ENCODE measurements around the gene STX12.
"Not testable (repeated sequence)": the region's sequence is repeated elsewhere in the genome, so short reads cannot be mapped to it uniquely, and the experiment has no call there.

The STX12 gene

DNA sequence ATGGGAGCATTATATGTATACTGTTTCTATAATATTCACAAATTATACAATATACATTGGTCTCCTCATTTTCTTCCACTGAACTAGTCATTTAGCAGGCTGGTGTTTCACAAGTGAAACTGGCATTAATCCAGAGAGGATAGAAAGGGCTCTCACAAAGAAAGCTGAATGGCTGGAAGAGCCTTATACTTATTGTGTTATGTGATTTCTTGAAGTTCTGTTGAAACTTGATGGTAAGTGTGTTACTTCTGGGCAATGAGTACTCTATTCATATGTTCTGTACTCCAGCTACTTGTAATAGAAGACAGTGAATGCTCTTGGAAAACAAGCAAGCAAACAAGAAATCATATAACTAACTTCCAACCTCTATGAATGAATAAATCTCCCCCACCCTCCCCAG is 14.9 kb downstream of the STX12 start:
- H3K4me3 ChIP-seq (ENCODE audit: low read depth, low read length) = no peak overlapping the region
- TF ChIP-seq, protein P1, sequence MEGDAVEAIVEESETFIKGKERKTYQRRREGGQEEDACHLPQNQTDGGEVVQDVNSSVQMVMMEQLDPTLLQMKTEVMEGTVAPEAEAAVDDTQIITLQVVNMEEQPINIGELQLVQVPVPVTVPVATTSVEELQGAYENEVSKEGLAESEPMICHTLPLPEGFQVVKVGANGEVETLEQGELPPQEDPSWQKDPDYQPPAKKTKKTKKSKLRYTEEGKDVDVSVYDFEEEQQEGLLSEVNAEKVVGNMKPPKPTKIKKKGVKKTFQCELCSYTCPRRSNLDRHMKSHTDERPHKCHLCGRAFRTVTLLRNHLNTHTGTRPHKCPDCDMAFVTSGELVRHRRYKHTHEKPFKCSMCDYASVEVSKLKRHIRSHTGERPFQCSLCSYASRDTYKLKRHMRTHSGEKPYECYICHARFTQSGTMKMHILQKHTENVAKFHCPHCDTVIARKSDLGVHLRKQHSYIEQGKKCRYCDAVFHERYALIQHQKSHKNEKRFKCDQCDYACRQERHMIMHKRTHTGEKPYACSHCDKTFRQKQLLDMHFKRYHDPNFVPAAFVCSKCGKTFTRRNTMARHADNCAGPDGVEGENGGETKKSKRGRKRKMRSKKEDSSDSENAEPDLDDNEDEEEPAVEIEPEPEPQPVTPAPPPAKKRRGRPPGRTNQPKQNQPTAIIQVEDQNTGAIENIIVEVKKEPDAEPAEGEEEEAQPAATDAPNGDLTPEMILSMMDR (IDR thresholded peaks at IDR 0.05; ENCODE audit: insufficient read depth, low read depth, low read length, missing control alignments) = no peak
- no peak for DNase-seq (ENCODE audit: low read depth)

DNA sequence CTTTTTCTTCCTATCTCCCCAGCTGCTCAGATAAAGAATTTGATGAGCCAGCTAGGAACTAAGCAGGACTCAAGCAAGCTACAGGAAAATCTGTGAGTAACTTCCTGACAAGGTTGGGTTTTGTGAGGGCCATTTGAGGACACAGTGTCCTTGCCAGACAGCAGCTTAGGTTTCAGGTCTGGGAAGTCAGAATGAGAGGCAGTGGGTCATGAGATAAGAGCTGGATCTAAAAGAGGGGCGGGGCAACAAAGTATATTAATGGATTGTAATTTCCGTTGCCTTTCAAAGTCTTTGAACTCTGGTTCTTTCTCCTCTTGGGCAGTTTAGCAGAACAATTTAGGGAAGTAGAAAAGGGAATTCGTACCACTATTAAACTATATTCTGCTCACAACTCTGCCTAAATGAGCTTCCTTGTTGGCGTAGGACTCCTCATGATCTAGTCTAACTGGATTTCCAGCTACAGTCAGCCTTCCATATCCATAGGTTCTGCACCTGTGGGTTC is 16.6 kb downstream of the STX12 start:
- H3K4me3 ChIP-seq (ENCODE audit: low read depth, low read length) = no peak overlapping the region
- DNase-seq (ENCODE audit: low read depth) = no peak
- TF ChIP-seq, protein P1 (IDR thresholded peaks at IDR 0.05; ENCODE audit: insufficient read depth, low read depth, low read length, missing control alignments) = no peak

DNA sequence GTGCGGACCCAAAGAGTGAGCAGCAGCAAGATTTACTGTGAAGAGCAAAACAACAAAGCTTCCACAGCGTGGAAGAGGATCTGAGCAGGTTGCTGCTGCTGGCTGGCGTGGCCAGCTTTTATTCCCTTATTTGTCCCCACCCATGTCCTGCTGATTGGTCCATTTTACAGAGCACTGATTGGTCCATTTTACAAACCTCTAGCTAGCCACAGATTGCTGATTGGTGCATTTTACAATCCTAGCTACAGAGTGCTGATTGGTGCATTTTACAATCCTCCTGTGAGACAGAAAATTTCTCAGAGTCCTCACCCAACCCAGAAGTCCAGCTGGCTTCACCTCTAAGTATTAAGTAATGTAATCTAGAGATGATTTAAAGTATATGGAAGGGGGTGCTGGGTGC is 17.3 kb downstream of the STX12 start:
- not testable (repeated sequence) for H3K4me3 ChIP-seq (ENCODE audit: low read depth, low read length); DNase-seq (ENCODE audit: low read depth)

DNA sequence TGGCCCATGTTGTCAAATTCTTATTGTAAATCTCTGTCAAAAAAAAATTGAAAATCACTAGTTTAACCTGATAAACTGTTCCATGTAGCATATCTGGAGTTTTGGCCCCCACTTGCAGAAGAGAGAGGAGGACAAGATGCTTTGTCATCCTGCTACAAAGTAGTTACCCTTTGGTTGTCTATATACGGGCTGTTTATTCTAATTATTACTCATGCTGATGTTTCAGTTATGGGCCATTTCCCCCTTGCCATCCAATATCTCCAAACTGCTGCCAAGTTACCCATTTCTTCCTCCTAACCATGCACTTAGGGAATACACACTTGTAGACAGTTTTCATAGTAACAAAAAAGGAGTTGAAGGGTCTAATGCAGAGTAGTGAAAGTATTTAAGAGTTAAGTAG is 22.6 kb downstream of the STX12 start:
- TF ChIP-seq, protein P1 (IDR thresholded peaks at IDR 0.05; ENCODE audit: insufficient read depth, low read depth, low read length, missing control alignments) = no peak

DNA sequence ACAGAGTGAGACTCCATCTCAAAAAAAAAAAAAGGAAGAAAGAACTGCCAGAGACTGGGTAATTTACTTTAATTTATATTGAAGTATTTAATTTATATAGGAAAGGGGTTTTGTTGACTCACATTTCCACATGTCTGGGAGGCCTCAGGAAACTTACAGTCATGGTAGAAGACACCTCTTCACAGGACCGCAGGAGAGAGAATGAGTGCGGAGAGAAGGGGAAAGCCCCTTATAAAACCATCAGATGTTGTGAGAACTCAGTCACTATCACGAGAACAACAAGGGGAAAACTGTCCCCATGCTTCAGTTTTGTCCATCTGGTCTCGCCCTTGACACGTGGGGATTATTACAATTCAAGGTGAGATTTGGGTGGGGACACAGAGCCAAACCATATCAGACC is 31.8 kb downstream of the STX12 start:
- no peak overlapping the region for H3K4me3 ChIP-seq (ENCODE audit: low read depth, low read length)
- DNase-seq (ENCODE audit: low read depth) = no peak
- TF ChIP-seq, protein P1 (IDR thresholded peaks at IDR 0.05; ENCODE audit: insufficient read depth, low read depth, low read length, missing control alignments) = no peak

More for the DNA sequence above, 22.6 kb downstream of the STX12 start:
- no peak overlapping the region for H3K4me3 ChIP-seq (ENCODE audit: low read depth, low read length)
- no peak for DNase-seq (ENCODE audit: low read depth)

DNA sequence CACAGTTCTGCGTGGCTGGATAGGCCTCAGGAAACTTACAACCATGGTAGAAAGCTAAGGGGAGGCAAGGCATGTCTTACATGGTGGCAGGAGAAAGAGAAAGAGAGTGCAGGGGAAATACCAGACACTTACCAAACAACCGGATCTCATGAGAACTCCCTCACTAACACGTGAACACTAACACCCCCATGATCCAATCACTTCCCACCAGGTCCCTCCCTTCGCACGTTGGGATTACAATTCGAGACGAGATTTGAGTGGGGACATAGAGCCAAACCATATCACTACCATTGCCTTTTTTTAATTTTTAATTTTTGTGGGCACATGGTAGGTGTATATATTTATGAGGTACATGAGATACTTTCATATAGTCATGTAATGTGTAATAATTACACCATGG is 33.7 kb downstream of the STX12 start:
- TF ChIP-seq, protein P1 (IDR thresholded peaks at IDR 0.05; ENCODE audit: insufficient read depth, low read depth, low read length, missing control alignments) = no peak
- DNase-seq (ENCODE audit: low read depth) = no peak
- no peak overlapping the region for H3K4me3 ChIP-seq (ENCODE audit: low read depth, low read length)

DNA sequence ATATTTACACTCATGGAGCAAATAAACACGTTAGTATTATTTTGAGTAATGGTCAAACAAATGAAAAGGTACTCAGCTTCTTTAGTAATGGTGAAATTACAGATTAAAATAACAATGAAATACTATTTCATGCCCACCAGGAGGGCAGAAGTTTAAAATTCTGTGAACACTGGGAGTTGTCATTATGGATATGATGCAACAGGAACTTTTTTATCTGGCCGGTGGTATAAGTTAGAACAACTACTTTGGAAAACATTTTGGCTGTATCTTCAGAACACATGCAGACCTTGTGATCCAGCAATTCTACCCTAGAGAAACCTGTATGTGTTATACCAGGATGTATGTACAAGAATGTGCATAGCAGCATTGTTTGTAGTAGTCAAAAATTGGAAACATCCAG is 34.4 kb downstream of the STX12 start:
- no peak overlapping the region for H3K4me3 ChIP-seq (ENCODE audit: low read depth, low read length)
- TF ChIP-seq, protein P1 (IDR thresholded peaks at IDR 0.05; ENCODE audit: insufficient read depth, low read depth, low read length, missing control alignments) = no peak
- DNase-seq (ENCODE audit: low read depth) = no peak

DNA sequence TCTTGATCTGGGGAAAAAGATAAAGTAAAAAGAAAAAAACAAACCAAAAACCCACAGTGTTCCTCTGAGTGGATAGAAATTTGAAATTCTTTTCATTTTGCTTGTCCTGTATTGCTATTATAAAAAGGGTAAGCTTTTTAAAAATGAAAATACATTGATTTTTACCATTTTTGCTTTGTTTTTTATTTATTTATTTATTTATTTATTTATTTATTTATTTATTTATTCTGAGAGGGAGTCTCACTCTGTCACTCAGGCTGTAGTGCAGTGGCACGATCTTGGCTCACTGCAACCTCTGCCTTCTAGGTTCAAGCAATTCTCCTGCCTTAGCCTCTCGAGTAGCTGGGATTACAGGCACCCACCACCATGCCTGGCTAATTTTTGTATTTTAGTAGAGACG is 35.1 kb downstream of the STX12 start:
- not testable (repeated sequence) for DNase-seq (ENCODE audit: low read depth); H3K4me3 ChIP-seq (ENCODE audit: low read depth, low read length)

Data from GM12865 (cell line).